GM23338 (cell line): Measurements from ENCODE around the gene TBC1D5.

Experiments used
- CREB1 ChIP-seq: fragments of 250-450 bp; sonication (Bioruptor Pico); IDR thresholded peaks from 2 replicates; pipeline ENCODE4 v1.5.0; 2020; ENCODE audit warnings: low read depth, mild to moderate bottlenecking, moderate library complexity
- EZH2 ChIP-seq: fragments of 200-600 bp; sonication (generic); IDR thresholded peaks from one replicate; pipeline ENCODE4 v1.8.0; 2017; ENCODE audit warnings: antibody characterized with exemption, mild to moderate bottlenecking, low read depth; ENCODE audit not compliant: unreplicated experiment
- EZH2phosphoT487 ChIP-seq: fragments of 200-600 bp; sonication (generic); IDR thresholded peaks from one replicate; pipeline ENCODE4 v1.8.1; 2018; ENCODE audit warnings: antibody characterized with exemption; ENCODE audit not compliant: unreplicated experiment
- POLR2AphosphoS5 ChIP-seq: IDR thresholded peaks from 2 replicates; pipeline ENCODE4 v1.6.1; 2016; ENCODE audit warnings: antibody characterized with exemption, low read depth
- STAT1 ChIP-seq: IDR thresholded peaks from one replicate; pipeline ENCODE4 v1.6.1; 2016; ENCODE audit warnings: antibody characterized with exemption; ENCODE audit not compliant: unreplicated experiment
- TF ChIP-seq, protein P1 (sequence below), 2 experiments: fragments of 200-600 bp in 1 of 2; sonication (generic) in 1 of 2; conservative IDR thresholded peaks; 2 replicates each; pipeline versions ENCODE4 v1.5.1 to v1.6.1; 2016 to 2017; ENCODE audit warnings: antibody characterized with exemption in 2 of 2, low read depth in 2 of 2, mild to moderate bottlenecking in 2 of 2, moderate library complexity in 1 of 2
- TF ChIP-seq, protein P2 (sequence below): IDR thresholded peaks from one replicate; pipeline ENCODE4 v1.6.1; 2018; ENCODE audit warnings: antibody characterized with exemption; ENCODE audit not compliant: unreplicated experiment

DNA sequence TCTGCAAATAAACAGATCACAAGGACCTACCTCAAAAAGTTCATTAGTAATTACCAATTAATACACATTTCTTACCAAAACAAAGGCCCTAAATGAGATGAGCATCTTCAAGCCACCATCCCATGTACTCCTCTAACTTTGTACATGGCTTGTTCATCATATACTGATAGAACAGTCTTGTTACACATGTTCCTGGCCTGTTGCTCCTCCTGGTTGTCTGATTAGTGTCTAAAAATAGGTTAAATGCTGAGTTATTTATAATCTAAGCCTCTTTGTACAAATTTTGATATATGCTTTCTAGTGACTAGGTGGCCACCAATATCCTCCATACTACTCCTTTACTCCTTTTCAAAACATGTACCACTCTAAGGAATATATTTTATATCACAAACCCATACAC lies 25.0 kb downstream of the TBC1D5 start:
- no peak for TF ChIP-seq EZH2phosphoT487
- no peak for TF ChIP-seq CREB1 (CRISPR knock-in tag)
- TF ChIP-seq, protein P1, sequence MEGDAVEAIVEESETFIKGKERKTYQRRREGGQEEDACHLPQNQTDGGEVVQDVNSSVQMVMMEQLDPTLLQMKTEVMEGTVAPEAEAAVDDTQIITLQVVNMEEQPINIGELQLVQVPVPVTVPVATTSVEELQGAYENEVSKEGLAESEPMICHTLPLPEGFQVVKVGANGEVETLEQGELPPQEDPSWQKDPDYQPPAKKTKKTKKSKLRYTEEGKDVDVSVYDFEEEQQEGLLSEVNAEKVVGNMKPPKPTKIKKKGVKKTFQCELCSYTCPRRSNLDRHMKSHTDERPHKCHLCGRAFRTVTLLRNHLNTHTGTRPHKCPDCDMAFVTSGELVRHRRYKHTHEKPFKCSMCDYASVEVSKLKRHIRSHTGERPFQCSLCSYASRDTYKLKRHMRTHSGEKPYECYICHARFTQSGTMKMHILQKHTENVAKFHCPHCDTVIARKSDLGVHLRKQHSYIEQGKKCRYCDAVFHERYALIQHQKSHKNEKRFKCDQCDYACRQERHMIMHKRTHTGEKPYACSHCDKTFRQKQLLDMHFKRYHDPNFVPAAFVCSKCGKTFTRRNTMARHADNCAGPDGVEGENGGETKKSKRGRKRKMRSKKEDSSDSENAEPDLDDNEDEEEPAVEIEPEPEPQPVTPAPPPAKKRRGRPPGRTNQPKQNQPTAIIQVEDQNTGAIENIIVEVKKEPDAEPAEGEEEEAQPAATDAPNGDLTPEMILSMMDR (conservative IDR thresholded peaks at IDR 0.05; ENCODE audit: low read depth in 2 of 2): no peak
- TF ChIP-seq POLR2AphosphoS5: no peak
- TF ChIP-seq, protein P2, sequence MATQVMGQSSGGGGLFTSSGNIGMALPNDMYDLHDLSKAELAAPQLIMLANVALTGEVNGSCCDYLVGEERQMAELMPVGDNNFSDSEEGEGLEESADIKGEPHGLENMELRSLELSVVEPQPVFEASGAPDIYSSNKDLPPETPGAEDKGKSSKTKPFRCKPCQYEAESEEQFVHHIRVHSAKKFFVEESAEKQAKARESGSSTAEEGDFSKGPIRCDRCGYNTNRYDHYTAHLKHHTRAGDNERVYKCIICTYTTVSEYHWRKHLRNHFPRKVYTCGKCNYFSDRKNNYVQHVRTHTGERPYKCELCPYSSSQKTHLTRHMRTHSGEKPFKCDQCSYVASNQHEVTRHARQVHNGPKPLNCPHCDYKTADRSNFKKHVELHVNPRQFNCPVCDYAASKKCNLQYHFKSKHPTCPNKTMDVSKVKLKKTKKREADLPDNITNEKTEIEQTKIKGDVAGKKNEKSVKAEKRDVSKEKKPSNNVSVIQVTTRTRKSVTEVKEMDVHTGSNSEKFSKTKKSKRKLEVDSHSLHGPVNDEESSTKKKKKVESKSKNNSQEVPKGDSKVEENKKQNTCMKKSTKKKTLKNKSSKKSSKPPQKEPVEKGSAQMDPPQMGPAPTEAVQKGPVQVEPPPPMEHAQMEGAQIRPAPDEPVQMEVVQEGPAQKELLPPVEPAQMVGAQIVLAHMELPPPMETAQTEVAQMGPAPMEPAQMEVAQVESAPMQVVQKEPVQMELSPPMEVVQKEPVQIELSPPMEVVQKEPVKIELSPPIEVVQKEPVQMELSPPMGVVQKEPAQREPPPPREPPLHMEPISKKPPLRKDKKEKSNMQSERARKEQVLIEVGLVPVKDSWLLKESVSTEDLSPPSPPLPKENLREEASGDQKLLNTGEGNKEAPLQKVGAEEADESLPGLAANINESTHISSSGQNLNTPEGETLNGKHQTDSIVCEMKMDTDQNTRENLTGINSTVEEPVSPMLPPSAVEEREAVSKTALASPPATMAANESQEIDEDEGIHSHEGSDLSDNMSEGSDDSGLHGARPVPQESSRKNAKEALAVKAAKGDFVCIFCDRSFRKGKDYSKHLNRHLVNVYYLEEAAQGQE: no peak
- no peak for TF ChIP-seq EZH2
- TF ChIP-seq STAT1: no peak
